IMR-90 (cell line): ENCODE results near the gene STRADA. TPM values are rescaled to one million over a fixed set of nuclear protein-coding genes. Genes with fewer than 3 reads are reported as not detected.
A peak's percentile ranks its signal among the peaks of the same experiment; 100 is the strongest.

Source experiments
- ATAC-seq: fragments of 200-7000 bp; cut with Tn5 transposase; 2 replicates; pipeline ENCODE4 v1.9.1; 2020; ENCODE audit warnings: low read depth, mild to moderate bottlenecking, moderate library complexity
- BruUV-seq: library from RNA; stranded (reverse); fragments of 400-500 nt; replicated peaks from 2 replicates; lab custom pipeline; 2021; lab: Mats Ljungman, UMichigan
- CTCF ChIA-PET: fragments of 300-600 bp; formaldehyde crosslinking; extraction: SDS; loops from one replicate; lab custom pipeline; 2021; ENCODE audit warnings: antibody characterized with exemption; lab: Yijun Ruan, JAX
- POLR2A ChIA-PET: fragments of 300-600 bp; sonication (Branson Sonifier 250); formaldehyde crosslinking; loops from one replicate; lab custom pipeline; 2022; ENCODE audit warnings: antibody characterized with exemption; ENCODE audit not compliant: unreplicated experiment; lab: Charles Lee
- DNase-seq: peaks from one replicate; pipeline ENCODE4 v3.0.0; 2013
- H2AFZ ChIP-seq: replicated peaks from 2 replicates; pipeline ENCODE3; 2013; ENCODE audit warnings: low read length, mild to moderate bottlenecking; ENCODE audit not compliant: poor library complexity
- H2AK5ac ChIP-seq: 2 replicates; pipeline ENCODE4 v1.6.1; 2013; ENCODE audit warnings: low read depth, low read length, inconsistent platforms
- H2AK9ac ChIP-seq: replicated peaks from 2 replicates; pipeline ENCODE3; 2013; ENCODE audit warnings: mild to moderate bottlenecking, low read depth, low read length, moderate library complexity; ENCODE audit not compliant: poor library complexity
- H2BK120ac ChIP-seq: 2 replicates; pipeline ENCODE4 v1.6.1; 2013; ENCODE audit warnings: low read depth, low read length, inconsistent platforms
- H2BK15ac ChIP-seq: 3 replicates; pipeline ENCODE4 v1.6.1; 2013; ENCODE audit warnings: low read depth, low read length, inconsistent platforms
- H2BK20ac ChIP-seq: 2 replicates; pipeline ENCODE4 v1.6.1; 2013; ENCODE audit warnings: low read depth, mild to moderate bottlenecking, inconsistent platforms, low read length, moderate library complexity
- H2BK5ac ChIP-seq: 2 replicates; pipeline ENCODE4 v1.6.1; 2013; ENCODE audit warnings: mild to moderate bottlenecking, low read depth, low read length, inconsistent platforms; ENCODE audit not compliant: poor library complexity, severe bottlenecking
- H3K14ac ChIP-seq: replicated peaks from 2 replicates; pipeline ENCODE4 v1.6.1; 2013; ENCODE audit warnings: low read depth, low read length, inconsistent platforms
- H3K18ac ChIP-seq: 2 replicates; pipeline ENCODE4 v1.6.1; 2013; ENCODE audit warnings: low read depth, low read length, control low read depth
- H3K23ac ChIP-seq: 2 replicates; pipeline ENCODE4 v1.6.1; 2013; ENCODE audit warnings: low read depth, low read length, inconsistent platforms
- H3K27ac ChIP-seq: 2 replicates; pipeline ENCODE4 v1.5.1; 2013; ENCODE audit warnings: mild to moderate bottlenecking, control low read depth, low read length; ENCODE audit not compliant: insufficient read depth
- H3K27me3 ChIP-seq: 2 replicates; pipeline ENCODE4 v1.6.1; 2013; ENCODE audit warnings: low read length; ENCODE audit not compliant: control insufficient read depth, insufficient read depth
- H3K36me3 ChIP-seq: 2 replicates; pipeline ENCODE4 v1.6.1; 2013; ENCODE audit warnings: low read length, mixed read lengths; ENCODE audit not compliant: control insufficient read depth, insufficient read depth
- H3K4ac ChIP-seq: 2 replicates; pipeline ENCODE4 v1.6.1; 2013; ENCODE audit warnings: low read depth, low read length, inconsistent platforms
- H3K4me1 ChIP-seq: 2 replicates; pipeline ENCODE4 v1.6.1; 2013; ENCODE audit warnings: low read length, mixed read lengths; ENCODE audit not compliant: control insufficient read depth, insufficient read depth
- H3K4me2 ChIP-seq: 2 replicates; pipeline ENCODE4 v1.6.1; 2013; ENCODE audit warnings: low read depth, mild to moderate bottlenecking, control low read depth, low read length, moderate library complexity
- H3K4me3 ChIP-seq: 2 replicates; pipeline ENCODE4 v1.5.1; 2013; ENCODE audit warnings: low read depth, mild to moderate bottlenecking, control low read depth, low read length, moderate library complexity; ENCODE audit not compliant: insufficient read depth
- H3K56ac ChIP-seq: 2 replicates; pipeline ENCODE4 v1.6.1; 2013; ENCODE audit warnings: low read length, inconsistent platforms; ENCODE audit not compliant: insufficient read depth; ENCODE audit errors: extremely low read depth
- H3K79me1 ChIP-seq, 2 experiments: 2 replicates each; pipeline ENCODE4 v1.6.1; 2013; ENCODE audit warnings: low read length in 2 of 2, inconsistent platforms in 1 of 2, low read depth in 1 of 2
- H3K9ac ChIP-seq: 2 replicates; pipeline ENCODE4 v1.6.1; 2013; ENCODE audit warnings: low read depth, low read length, control low read depth
- H3K9me1 ChIP-seq: 2 replicates; pipeline ENCODE4 v1.6.1; 2013; ENCODE audit warnings: low read length, inconsistent platforms; ENCODE audit not compliant: insufficient read depth
- H3K9me3 ChIP-seq: 2 replicates; pipeline ENCODE4 v1.6.1; 2013; ENCODE audit warnings: low read length; ENCODE audit not compliant: control insufficient read depth, insufficient read depth
- H4K20me1 ChIP-seq: 2 replicates; pipeline ENCODE4 v1.6.1; 2013; ENCODE audit warnings: low read length, inconsistent platforms; ENCODE audit not compliant: insufficient read depth
- H4K5ac ChIP-seq: 2 replicates; pipeline ENCODE4 v1.6.1; 2013; ENCODE audit warnings: mild to moderate bottlenecking, low read depth, low read length, control low read depth
- H4K8ac ChIP-seq, 2 experiments: 2 replicates each; pipeline ENCODE4 v1.6.1; 2013; ENCODE audit warnings: low read depth in 2 of 2, low read length in 2 of 2, control low read depth in 1 of 2, inconsistent platforms in 1 of 2
- H4K91ac ChIP-seq: 2 replicates; pipeline ENCODE4 v1.6.1; 2013; ENCODE audit warnings: low read depth, low read length, inconsistent platforms; ENCODE audit not compliant: insufficient read depth
- BHLHE40 ChIP-seq: fragments of 150-350 bp; IDR thresholded peaks from 2 replicates; pipeline ENCODE4 v1.6.1; 2016; ENCODE audit warnings: mild to moderate bottlenecking, low read depth, low read length
- CHD1 ChIP-seq: IDR thresholded peaks from 2 replicates; pipeline ENCODE4 v1.6.1; 2012; ENCODE audit warnings: low read depth, low read length, improper control_type of control experiment
- FOS ChIP-seq: fragments of 150-350 bp; IDR thresholded peaks from 2 replicates; pipeline ENCODE4 v1.6.1; 2016; ENCODE audit warnings: low read depth, low read length
- MAFK ChIP-seq: IDR thresholded peaks from 2 replicates; pipeline ENCODE4 v1.6.1; 2012; ENCODE audit warnings: low read depth, low read length, improper control_type of control experiment
- MAZ ChIP-seq: IDR thresholded peaks from 2 replicates; pipeline ENCODE4 v1.6.1; 2012; ENCODE audit warnings: low read depth, mild to moderate bottlenecking, low read length, improper control_type of control experiment, moderate library complexity, borderline replicate concordance
- MXI1 ChIP-seq: IDR thresholded peaks from 2 replicates; pipeline ENCODE4 v1.6.1; 2012; ENCODE audit warnings: low read depth, mild to moderate bottlenecking, low read length, moderate library complexity, borderline replicate concordance
- NFE2L2 ChIP-seq: fragments of 150-350 bp; IDR thresholded peaks from 2 replicates; pipeline ENCODE4 v1.6.1; 2016; ENCODE audit warnings: low read depth, mild to moderate bottlenecking, low read length
- POLR2A ChIP-seq: IDR thresholded peaks from 2 replicates; pipeline ENCODE4 v1.6.1; 2012; ENCODE audit warnings: mild to moderate bottlenecking, low read depth, low read length
- RAD21 ChIP-seq: IDR thresholded peaks from 2 replicates; pipeline ENCODE4 v1.6.1; 2012; ENCODE audit warnings: low read length, improper control_type of control experiment
- RCOR1 ChIP-seq: IDR thresholded peaks from 2 replicates; pipeline ENCODE4 v1.6.1; 2012; ENCODE audit warnings: mild to moderate bottlenecking, low read length, improper control_type of control experiment; ENCODE audit not compliant: insufficient replicate concordance
- RFX5 ChIP-seq: IDR thresholded peaks from 2 replicates; pipeline ENCODE4 v1.8.0; 2012; ENCODE audit warnings: low read depth, mild to moderate bottlenecking, low read length, moderate library complexity
- SMC3 ChIP-seq: fragments of 150-350 bp; IDR thresholded peaks from 2 replicates; pipeline ENCODE4 v1.6.1; 2016; ENCODE audit warnings: low read depth, mild to moderate bottlenecking, antibody characterized with exemption, low read length, moderate library complexity
- USF2 ChIP-seq: fragments of 150-350 bp; IDR thresholded peaks from 2 replicates; pipeline ENCODE4 v1.6.1; 2017; ENCODE audit warnings: mild to moderate bottlenecking, antibody characterized with exemption, low read length, low read depth
- WGBS, 2 experiments: methylation state at CpG; one replicate each; pipeline versions ENCODE4 v1.1.5 to v1.1.7; 2013; ENCODE audit warnings: missing lambda C conversion rate in 2 of 2; ENCODE audit not compliant: insufficient read length in 1 of 2; ENCODE audit errors: extremely low coverage in 2 of 2; 5-methylcytosine and 5-hydroxymethylcytosine counted together
- dilution Hi-C: fragments of 300-500 bp; cut with HindIII; formaldehyde crosslinking; loops from one replicate; pipeline ENCODE4 v1.14.3; 2018; ENCODE audit warnings: low sequenced_read_pairs; ENCODE audit not compliant: unreplicated experiment
- in situ Hi-C: fragments of 300-500 bp; cut with MboI; formaldehyde crosslinking; loops from 3 replicates; pipeline ENCODE4 v1.14.3; 2019; ENCODE audit warnings: low sequenced_read_pairs, inconsistent platforms, mixed read lengths
- intact Hi-C: fragments of 100-400 bp; cut with micrococcal nuclease; formaldehyde crosslinking; loops from 2 replicates; pipeline ENCODE4 v1.10.0; 2022
- polyA plus RNA-seq, 3 experiments: library from polyadenylated mRNA; depleted of rRNA; stranded (reverse); fragments of >200 nt; gene quantifications; 2 replicates each; pipeline ENCODE4 v1.2.3, GENCODE V29; 2012; ENCODE audit warnings: low replicate concordance in 1 of 3
- total RNA-seq: library from RNA; depleted of rRNA; stranded (reverse); fragments of >200 nt; gene quantifications from 2 replicates; pipeline ENCODE4 v1.2.3, GENCODE V29; 2012
- TF ChIP-seq, protein P1 (sequence below): fragments of 150-350 bp; IDR thresholded peaks from 2 replicates; pipeline ENCODE4 v1.6.1; 2016; ENCODE audit warnings: low read depth, mild to moderate bottlenecking, low read length, moderate library complexity, borderline replicate concordance
- TF ChIP-seq, protein P2 (sequence below): conservative IDR thresholded peaks from 2 replicates; pipeline ENCODE4 v1.5.1; 2012; ENCODE audit warnings: mild to moderate bottlenecking, low read depth, low read length, improper control_type of control experiment

Gene STRADA
- total and polyA plus RNA-seq, 2 of the 4 experiments (the other 2 are of a cell fraction), result 19.9 to 30.9 TPM

- no peaks in the 10 kb centered on the region for H3K27me3 ChIP-seq
- peak; percentile 71 for DNase-seq
- no peak overlapping the region for H2BK120ac ChIP-seq
- BruUV-seq, result no TSS peak
- no peak overlapping the region for H3K9ac ChIP-seq
- ChIA-PET POLR2A (no interaction called here), CTCF (no interaction called here)
- H3K9me1 ChIP-seq, result peaks cover 15% of the 10 kb centered on the region; the same call in 1 of the 2 replicates
- dilution Hi-C loops, result no loop called here
- peak; percentile 78 for ATAC-seq
- no peak overlapping the region for H3K56ac ChIP-seq
- no peak overlapping the region for H4K8ac ChIP-seq
- H3K79me1 ChIP-seq, result peaks cover 0 to 7% of the 10 kb centered on the region in 2 experiments; a peak in 1 of 4 replicates
- H3K4me3 ChIP-seq, result no peak overlapping the region
- H3K4me1 ChIP-seq, result peaks cover 2% of the 10 kb centered on the region; the same call in 1 of the 2 replicates
- no peak overlapping the region for H2BK15ac ChIP-seq
- peak overlapping the region; percentile 48 for H2AFZ ChIP-seq
- H3K18ac ChIP-seq, result no peak overlapping the region
- no peak overlapping the region; the same call in 1 of the 2 replicates for H2AK5ac ChIP-seq
- H3K27ac ChIP-seq, result no peak overlapping the region
- H3K9me3 ChIP-seq, result no peaks in the 10 kb centered on the region
- no peak overlapping the region; the same call in 1 of the 2 replicates for H3K14ac ChIP-seq
- in situ Hi-C loops, result no loop called here
- H2BK5ac ChIP-seq, result no peak overlapping the region
- no peak overlapping the region for H4K5ac ChIP-seq
- H2AK9ac ChIP-seq, result peak overlapping the region; percentile 20
- H4K91ac ChIP-seq, result no peak overlapping the region
- intact Hi-C loops, result no loop called here
- no peak overlapping the region for H3K4me2 ChIP-seq
- peaks cover 22% of the 10 kb centered on the region for H3K36me3 ChIP-seq
- H2BK20ac ChIP-seq, result no peak overlapping the region
- H4K20me1 ChIP-seq, result no peaks in the 10 kb centered on the region; the same call in 1 of the 2 replicates
- H3K23ac ChIP-seq, result no peak overlapping the region
- WGBS, 2 experiments, result 78% methylated on average over 4 of the region's 10 CpGs; no CpG with 5 or more reads in 1 of the 2 experiments
- H3K4ac ChIP-seq, result no peak overlapping the region
- TF ChIP-seq, protein P1, sequence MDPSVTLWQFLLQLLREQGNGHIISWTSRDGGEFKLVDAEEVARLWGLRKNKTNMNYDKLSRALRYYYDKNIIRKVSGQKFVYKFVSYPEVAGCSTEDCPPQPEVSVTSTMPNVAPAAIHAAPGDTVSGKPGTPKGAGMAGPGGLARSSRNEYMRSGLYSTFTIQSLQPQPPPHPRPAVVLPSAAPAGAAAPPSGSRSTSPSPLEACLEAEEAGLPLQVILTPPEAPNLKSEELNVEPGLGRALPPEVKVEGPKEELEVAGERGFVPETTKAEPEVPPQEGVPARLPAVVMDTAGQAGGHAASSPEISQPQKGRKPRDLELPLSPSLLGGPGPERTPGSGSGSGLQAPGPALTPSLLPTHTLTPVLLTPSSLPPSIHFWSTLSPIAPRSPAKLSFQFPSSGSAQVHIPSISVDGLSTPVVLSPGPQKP, result no peak
- no peak for TF ChIP-seq CHD1
- TF ChIP-seq POLR2A, result no peak
- TF ChIP-seq MAZ, result no peak
- no peak for TF ChIP-seq FOS
- TF ChIP-seq MAFK, result no peak
- TF ChIP-seq RFX5, result no peak
- TF ChIP-seq NFE2L2, result no peak
- no peak for TF ChIP-seq RAD21
- TF ChIP-seq, protein P2, sequence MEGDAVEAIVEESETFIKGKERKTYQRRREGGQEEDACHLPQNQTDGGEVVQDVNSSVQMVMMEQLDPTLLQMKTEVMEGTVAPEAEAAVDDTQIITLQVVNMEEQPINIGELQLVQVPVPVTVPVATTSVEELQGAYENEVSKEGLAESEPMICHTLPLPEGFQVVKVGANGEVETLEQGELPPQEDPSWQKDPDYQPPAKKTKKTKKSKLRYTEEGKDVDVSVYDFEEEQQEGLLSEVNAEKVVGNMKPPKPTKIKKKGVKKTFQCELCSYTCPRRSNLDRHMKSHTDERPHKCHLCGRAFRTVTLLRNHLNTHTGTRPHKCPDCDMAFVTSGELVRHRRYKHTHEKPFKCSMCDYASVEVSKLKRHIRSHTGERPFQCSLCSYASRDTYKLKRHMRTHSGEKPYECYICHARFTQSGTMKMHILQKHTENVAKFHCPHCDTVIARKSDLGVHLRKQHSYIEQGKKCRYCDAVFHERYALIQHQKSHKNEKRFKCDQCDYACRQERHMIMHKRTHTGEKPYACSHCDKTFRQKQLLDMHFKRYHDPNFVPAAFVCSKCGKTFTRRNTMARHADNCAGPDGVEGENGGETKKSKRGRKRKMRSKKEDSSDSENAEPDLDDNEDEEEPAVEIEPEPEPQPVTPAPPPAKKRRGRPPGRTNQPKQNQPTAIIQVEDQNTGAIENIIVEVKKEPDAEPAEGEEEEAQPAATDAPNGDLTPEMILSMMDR, result no peak
- TF ChIP-seq USF2, result peak; percentile 84
- 0 out of 2 replicates have a peak, but pooled peaks have one; percentile 15 for TF ChIP-seq BHLHE40
- no peak for TF ChIP-seq SMC3
- peak; percentile 76 for TF ChIP-seq MXI1
- TF ChIP-seq RCOR1, result no peak
Observed at GRCh38 chr17:63714550-63715277, 26.9 kb downstream of the STRADA start.
